Measurements from ENCODE around the gene BST1. TPM values are rescaled to one million over a fixed set of nuclear protein-coding genes. Genes with fewer than 3 reads are reported as not detected.

BST1 gene
- total and polyA plus RNA-seq, 2 of the 8 experiments (the other 6 are each of a cell fraction or from before 2014, with no cell fraction given), result 0.52 to 0.54 TPM

- TF ChIP-seq RAD21 (IDR thresholded peaks at IDR 0.05 in 1 of 2, conservative IDR thresholded peaks at IDR 0.05 in 1 of 2; ENCODE audit: low read depth in 2 of 2, low read length in 2 of 2) (no peak), USF2 (IDR thresholded peaks at IDR 0.05; ENCODE audit: low read length) (no peak), SUZ12 (IDR thresholded peaks at IDR 0.05; ENCODE audit: low read length) (no peak), SIX5 (IDR thresholded peaks at IDR 0.05; ENCODE audit: low read depth, low read length) (no peak)
These were observed 4.5 kb downstream of the BST1 start (continued) for GRCh38 chr4:15707363-15707715.
